GM13976 (cell line): Measurements from ENCODE around the gene TSR1.
A peak's percentile ranks its signal among the peaks of the same experiment; 100 is the strongest.

Source experiments
- DNase-seq: peaks from one replicate; pipeline ENCODE4 v3.0.0; 2012; ENCODE audit warnings: low spot score
- CTCF ChIP-seq: IDR thresholded peaks from 2 replicates; pipeline ENCODE4 v1.5.1; 2012; ENCODE audit warnings: borderline replicate concordance, mild to moderate bottlenecking; ENCODE audit not compliant: insufficient read depth; ENCODE audit errors: extremely low read depth, missing control alignments, control extremely low read depth
- in situ Hi-C: fragments of 300-500 bp; cut with MboI; formaldehyde crosslinking; loops from one replicate; pipeline ENCODE4 v1.12.0; 2022; ENCODE audit warnings: low sequenced_read_pairs, mixed read lengths, inconsistent platforms; ENCODE audit not compliant: unreplicated experiment

Gene TSR1

GRCh38 chr17:2344528-2344927, 8.3 kb upstream of the TSR1 start:
- no peak for TF ChIP-seq CTCF
- in situ Hi-C loops = no loop called here
- DNase-seq = no peak

GRCh38 chr17:2343421-2343820, 7.2 kb upstream of the TSR1 start:
- in situ Hi-C loops = no loop called here
- TF ChIP-seq CTCF = no peak
- DNase-seq = no peak

- in situ Hi-C loops = no loop called here
- TF ChIP-seq CTCF = no peak
- no peak for DNase-seq
Observed at GRCh38 chr17:2338315-2338657, 2.0 kb upstream of the TSR1 start.

- peak; percentile 79 for DNase-seq
- in situ Hi-C loops = no loop called here
- TF ChIP-seq CTCF = no peak
Observed at GRCh38 chr17:2337544-2338314, 1.5 kb upstream of the TSR1 start.

GRCh38 chr17:2336852-2337543, 741 bp upstream of the TSR1 start, which contains the start of gene SGSM2:
Gene SGSM2 (plus strand): TSS chr17:2337501. CDS start chr17:2337689, 188 bp downstream.
- DNase-seq = peak; percentile 91
- TF ChIP-seq CTCF = no peak
- in situ Hi-C loops = no loop called here

GRCh38 chr17:2335726-2336214, 487 bp downstream of the TSR1 start:
- TF ChIP-seq CTCF = no peak
- in situ Hi-C loops = no loop called here
- no peak for DNase-seq
